Stimulated activated CD4-positive, alpha-beta T cell treated with anti-CD3 and anti-CD28 coated beads, Interleukin-1b, Interleukin-23, amount 100 ng/mL, for 24 hours (primary cell): ENCODE results near the gene SHFL.

Experiments used
- DNase-seq, 4 experiments: peaks; one replicate each; pipeline ENCODE4 v3.0.0-alpha.2; 2020; ENCODE audit warnings: low read depth in 4 of 4, low spot score in 1 of 4

The SHFL gene

GRCh38 chr19:10107817-10108367, 21.8 kb downstream of the SHFL start:
- DNase-seq = no peak

GRCh38 chr19:10109528-10109927, 23.4 kb downstream of the SHFL start:
- no peak for DNase-seq

GRCh38 chr19:10110076-10110971, 24.2 kb downstream of the SHFL start:
- DNase-seq = no peak

- no peak for DNase-seq
Observed at GRCh38 chr19:10110972-10111317, 24.8 kb downstream of the SHFL start.

GRCh38 chr19:10111405-10111811, 25.3 kb downstream of the SHFL start, which contains the start of gene P2RY11:
Gene P2RY11, plus strand, starts transcription at chr19:10111693. Its CDS starts 29 bp downstream, at chr19:10111722.
- DNase-seq = no peak

- no peak for DNase-seq
Observed at GRCh38 chr19:10112037-10112761, 26.1 kb downstream of the SHFL start.

- peak in 2 of 4 experiments; percentile 59 to 66 for DNase-seq
Observed at GRCh38 chr19:10112895-10113591, 26.9 kb downstream of the SHFL start.

- DNase-seq = no peak
Observed at GRCh38 chr19:10113592-10113963, 27.5 kb downstream of the SHFL start.

- DNase-seq = no peak
Observed at GRCh38 chr19:10113964-10114650, 28.0 kb downstream of the SHFL start.

GRCh38 chr19:10114651-10115391, 28.7 kb downstream of the SHFL start:
- no peak for DNase-seq

GRCh38 chr19:10115392-10116084, 29.4 kb downstream of the SHFL start:
- DNase-seq = no peak

- no peak for DNase-seq
Observed at GRCh38 chr19:10116085-10116865, 30.2 kb downstream of the SHFL start.

GRCh38 chr19:10116866-10117616, 30.9 kb downstream of the SHFL start:
- DNase-seq = no peak

GRCh38 chr19:10118960-10119359, 32.8 kb downstream of the SHFL start:
- no peak for DNase-seq

GRCh38 chr19:10120538-10121189, 34.5 kb downstream of the SHFL start:
- DNase-seq = no peak

- no peak for DNase-seq
Observed at GRCh38 chr19:10122045-10122444, 35.9 kb downstream of the SHFL start.

GRCh38 chr19:10124429-10124828, 38.3 kb downstream of the SHFL start:
- no peak for DNase-seq
